GM19397 (cell line): ENCODE data around the gene ALPP.
"Not testable (repeated sequence)": the region's sequence is repeated elsewhere in the genome, so short reads cannot be mapped to it uniquely, and the experiment has no call there.

Experiments used
- ATAC-seq: cut with Tn5 transposase; IDR thresholded peaks from one replicate; pipeline ENCODE4 v1.9.1; 2021; ENCODE audit warnings: mild to moderate bottlenecking, moderate library complexity; ENCODE audit not compliant: unreplicated experiment

Gene ALPP

GRCh38 chr2:232419245-232420072, 40.9 kb downstream of the ALPP start:
- ATAC-seq, result no peak

- ATAC-seq, result no peak
Observed at GRCh38 chr2:232420073-232420454, 41.5 kb downstream of the ALPP start.

- no peak for ATAC-seq
Observed at GRCh38 chr2:232420463-232421188, 42.1 kb downstream of the ALPP start.

GRCh38 chr2:232421189-232421785, 42.7 kb downstream of the ALPP start:
- no peak for ATAC-seq

GRCh38 chr2:232422051-232422450, 43.5 kb downstream of the ALPP start:
- ATAC-seq, result no peak

GRCh38 chr2:232422996-232423395, 44.4 kb downstream of the ALPP start:
- not testable (repeated sequence) for ATAC-seq

- not testable (repeated sequence) for ATAC-seq
Observed at GRCh38 chr2:232423407-232423806, 44.9 kb downstream of the ALPP start.

- ATAC-seq, result no peak
Observed at GRCh38 chr2:232431705-232432590, 53.4 kb downstream of the ALPP start.
